ENCODE results near the gene GLUD2. TPM values are rescaled to one million over a fixed set of nuclear protein-coding genes. Genes with fewer than 3 reads are reported as not detected.

The GLUD2 gene
- 2.4 and 3.2 TPM in 2 replicates for total RNA-seq

DNA sequence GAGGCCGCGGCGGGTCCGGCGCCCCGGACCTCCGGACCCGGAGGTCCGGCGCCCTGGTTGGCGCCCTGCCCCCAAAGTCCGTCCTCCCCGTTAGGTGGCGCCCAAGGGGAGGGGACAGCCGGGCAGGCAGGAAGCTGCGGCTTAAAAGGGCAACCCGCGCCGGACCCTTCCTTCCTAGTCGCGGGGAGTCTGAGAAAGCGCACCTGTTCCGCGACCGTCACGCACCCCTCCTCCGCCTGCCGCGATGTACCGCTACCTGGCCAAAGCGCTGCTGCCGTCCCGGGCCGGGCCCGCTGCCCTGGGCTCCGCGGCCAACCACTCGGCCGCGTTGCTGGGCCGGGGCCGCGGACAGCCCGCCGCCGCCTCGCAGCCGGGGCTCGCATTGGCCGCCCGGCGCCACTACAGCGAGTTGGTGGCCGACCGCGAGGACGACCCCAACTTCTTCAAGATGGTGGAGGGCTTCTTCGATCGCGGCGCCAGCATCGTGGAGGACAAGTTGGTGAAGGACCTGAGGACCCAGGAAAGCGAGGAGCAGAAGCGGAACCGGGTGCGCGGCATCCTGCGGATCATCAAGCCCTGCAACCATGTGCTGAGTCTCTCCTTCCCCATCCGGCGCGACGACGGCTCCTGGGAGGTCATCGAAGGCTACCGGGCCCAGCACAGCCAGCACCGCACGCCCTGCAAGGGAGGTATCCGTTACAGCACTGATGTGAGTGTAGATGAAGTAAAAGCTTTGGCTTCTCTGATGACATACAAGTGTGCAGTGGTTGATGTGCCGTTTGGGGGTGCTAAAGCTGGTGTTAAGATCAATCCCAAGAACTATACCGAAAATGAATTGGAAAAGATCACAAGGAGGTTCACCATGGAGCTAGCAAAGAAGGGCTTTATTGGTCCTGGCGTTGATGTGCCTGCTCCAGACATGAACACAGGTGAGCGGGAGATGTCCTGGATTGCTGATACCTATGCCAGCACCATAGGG, at the start of gene GLUD2:
GLUD2 (plus strand) TSS at position 170 of the 979 bp plus-strand sequence; CDS start at position 245, 75 bp downstream.

Other genes with a start within 250 kb of the GLUD2 start
- gene CT47B1, start 171.7 kb upstream of the GLUD2 start, total RNA-seq, result not detected in 2 replicates
- not detected in 2 replicates for gene CT47A11, start 110.5 kb upstream of the GLUD2 start, total RNA-seq
- not detected in 2 replicates for gene CT47A10, start 105.6 kb upstream of the GLUD2 start, total RNA-seq
- not detected in 2 replicates for gene CT47A9, start 100.7 kb upstream of the GLUD2 start, total RNA-seq
- gene CT47A8, start 95.9 kb upstream of the GLUD2 start, total RNA-seq, result not detected in 2 replicates
- gene CT47A7, start 91.0 kb upstream of the GLUD2 start, total RNA-seq, result not detected in 2 replicates
- gene CT47A6, start 86.1 kb upstream of the GLUD2 start, total RNA-seq, result not detected in 2 replicates
- not detected in 2 replicates for gene CT47A5, start 81.3 kb upstream of the GLUD2 start, total RNA-seq
- gene CT47A4, start 76.4 kb upstream of the GLUD2 start, total RNA-seq, result not detected in 2 replicates
- gene CT47A3, start 71.5 kb upstream of the GLUD2 start, total RNA-seq, result not detected in 2 replicates
- gene CT47A2, start 66.7 kb upstream of the GLUD2 start, total RNA-seq, result not detected in 2 replicates
- not detected in 2 replicates for gene CT47A1, start 61.9 kb upstream of the GLUD2 start, total RNA-seq